HUES64 (cell line): ENCODE measurements around the gene TMEM269.
"Not testable (repeated sequence)": the region's sequence is repeated elsewhere in the genome, so short reads cannot be mapped to it uniquely, and the experiment has no call there.

Experiments
- H3K27ac ChIP-seq: 2 replicates; pipeline ENCODE4 v1.7.0; 2013; ENCODE audit warnings: low read depth, low read length, inconsistent platforms
- H3K27me3 ChIP-seq: 2 replicates; pipeline ENCODE4 v1.6.1; 2013; ENCODE audit warnings: mild to moderate bottlenecking, low read length; ENCODE audit not compliant: insufficient read depth
- H3K36me3 ChIP-seq: 2 replicates; pipeline ENCODE4 v1.6.1; 2013; ENCODE audit warnings: mild to moderate bottlenecking, low read length; ENCODE audit not compliant: insufficient read depth
- H3K4me1 ChIP-seq: 2 replicates; pipeline ENCODE4 v1.6.1; 2013; ENCODE audit warnings: mild to moderate bottlenecking, low read length, moderate library complexity; ENCODE audit not compliant: insufficient read depth
- H3K4me3 ChIP-seq: 2 replicates; pipeline ENCODE4 v1.5.1; 2013; ENCODE audit warnings: mild to moderate bottlenecking, low read length, moderate library complexity
- H3K9ac ChIP-seq: 2 replicates; pipeline ENCODE4 v1.6.1; 2013; ENCODE audit warnings: mild to moderate bottlenecking, low read depth, low read length
- H3K9me3 ChIP-seq: 2 replicates; pipeline ENCODE4 v1.6.1; 2013; ENCODE audit warnings: low read depth, low read length; ENCODE audit not compliant: insufficient read depth
- WGBS: fragments of 150-250, 120-280 bp; methylation state at CpG from one replicate; pipeline ENCODE4 v1.1.7; 2013; ENCODE audit warnings: missing lambda C conversion rate; 5-methylcytosine and 5-hydroxymethylcytosine counted together

The TMEM269 gene

DNA sequence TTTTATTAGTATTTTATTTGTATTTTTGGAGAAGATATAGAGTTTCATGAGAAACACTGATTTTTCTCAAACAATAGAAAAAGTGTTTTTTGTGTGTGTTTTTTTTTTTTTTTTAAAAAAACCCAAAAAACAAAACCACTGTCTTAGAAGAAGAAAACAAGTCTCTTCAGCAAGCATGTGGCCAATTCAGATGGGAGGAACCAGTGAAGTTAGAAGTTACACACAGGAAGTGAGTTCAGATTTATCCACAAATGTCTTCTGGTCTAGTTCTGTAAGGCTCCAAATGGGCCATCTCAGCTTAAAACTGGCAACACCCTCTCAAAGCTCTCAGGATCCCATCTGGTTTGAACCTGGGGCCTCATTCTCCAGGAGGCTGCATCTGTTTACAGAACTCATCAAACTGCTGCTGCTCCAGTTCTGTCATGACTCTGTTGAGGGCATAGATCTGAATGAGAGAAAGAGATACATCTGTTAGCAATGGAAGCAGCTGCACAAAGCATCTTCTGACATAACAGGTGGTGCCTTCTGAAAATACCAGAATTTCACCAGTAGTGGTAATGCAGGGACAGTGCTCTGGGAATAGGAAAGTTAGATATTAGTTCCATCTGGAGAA lies 22.4 kb downstream of the TMEM269 start:
- H3K9me3 ChIP-seq: peaks cover 5% of the 10 kb centered on the region; the same call in 1 of the 2 replicates
- H3K9ac ChIP-seq: no peak overlapping the region
- H3K27ac ChIP-seq: no peak overlapping the region
- no peak overlapping the region for H3K4me3 ChIP-seq
- H3K36me3 ChIP-seq: peaks cover 17% of the 10 kb centered on the region
- H3K27me3 ChIP-seq: no peaks in the 10 kb centered on the region
- no peaks in the 10 kb centered on the region for H3K4me1 ChIP-seq

DNA sequence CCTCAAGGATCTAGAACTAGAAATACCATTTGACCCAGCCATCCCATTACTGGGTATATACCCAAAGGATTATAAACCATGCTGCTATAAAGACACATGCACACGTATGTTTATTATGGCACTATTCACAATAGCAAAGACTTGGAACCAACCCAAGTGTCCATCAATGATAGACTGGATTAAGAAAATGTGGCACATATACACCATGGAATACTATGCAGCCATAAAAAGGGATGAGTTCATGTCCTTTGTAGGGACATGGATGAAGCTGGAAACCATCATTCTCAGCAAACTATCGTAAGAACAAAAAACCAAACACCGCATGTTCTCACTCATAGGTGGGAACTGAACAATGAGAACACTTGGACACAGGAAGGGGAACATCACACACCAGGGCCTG lies 30.0 kb downstream of the TMEM269 start:
- not testable (repeated sequence) for H3K4me3 ChIP-seq, H3K36me3 ChIP-seq, H3K9me3 ChIP-seq, H3K9ac ChIP-seq, H3K27ac ChIP-seq, H3K27me3 ChIP-seq
- no CpG with 5 or more reads among the region's 3 CpGs for WGBS
- peaks cover 13% of the 10 kb centered on the region for H3K4me1 ChIP-seq

DNA sequence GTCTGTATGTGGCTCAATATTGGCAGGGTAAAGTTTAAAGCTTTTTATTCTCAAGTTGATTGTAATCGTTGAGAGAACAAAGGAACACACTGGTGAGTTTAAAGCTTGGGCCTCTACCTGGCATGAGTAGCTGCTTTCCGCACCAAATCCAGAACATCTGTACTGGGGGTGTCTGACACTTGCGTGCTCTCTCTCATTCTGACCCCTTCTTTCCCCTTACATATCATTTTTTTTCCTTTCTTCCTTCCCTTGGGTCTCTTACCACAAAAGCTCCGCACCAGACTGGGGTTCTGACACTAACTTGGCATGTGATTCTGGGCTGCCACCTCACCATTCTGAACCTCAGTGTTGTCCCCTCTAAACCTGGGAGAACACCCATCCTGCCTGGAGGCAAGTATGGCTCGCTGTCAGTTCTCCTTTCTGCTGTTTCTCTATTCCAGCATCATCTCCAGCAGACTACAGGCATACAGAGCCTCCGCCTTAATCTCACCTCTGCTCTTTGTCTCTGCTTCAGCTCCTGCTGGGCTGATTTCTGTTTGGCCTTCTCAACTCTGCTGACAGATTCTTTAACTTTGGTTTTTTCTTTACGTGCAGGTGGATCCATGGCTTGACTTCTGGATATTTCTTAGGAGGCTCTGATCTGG lies 31.3 kb downstream of the TMEM269 start:
- Histone ChIP-seq H3K36me3 (no peaks in the 10 kb centered on the region; the same call in 1 of the 2 replicates), H3K4me3 (peak overlapping the region; percentile 94), H3K27me3 (no peaks in the 10 kb centered on the region), H3K9ac (peak overlapping the region; percentile 86; the same call in 1 of the 2 replicates), H3K4me1 (peaks cover 17% of the 10 kb centered on the region), H3K27ac (no peak overlapping the region; the same call in 1 of the 2 replicates), H3K9me3 (no peaks in the 10 kb centered on the region)
- WGBS: 57% methylated on average over 7 of the region's 7 CpGs

DNA sequence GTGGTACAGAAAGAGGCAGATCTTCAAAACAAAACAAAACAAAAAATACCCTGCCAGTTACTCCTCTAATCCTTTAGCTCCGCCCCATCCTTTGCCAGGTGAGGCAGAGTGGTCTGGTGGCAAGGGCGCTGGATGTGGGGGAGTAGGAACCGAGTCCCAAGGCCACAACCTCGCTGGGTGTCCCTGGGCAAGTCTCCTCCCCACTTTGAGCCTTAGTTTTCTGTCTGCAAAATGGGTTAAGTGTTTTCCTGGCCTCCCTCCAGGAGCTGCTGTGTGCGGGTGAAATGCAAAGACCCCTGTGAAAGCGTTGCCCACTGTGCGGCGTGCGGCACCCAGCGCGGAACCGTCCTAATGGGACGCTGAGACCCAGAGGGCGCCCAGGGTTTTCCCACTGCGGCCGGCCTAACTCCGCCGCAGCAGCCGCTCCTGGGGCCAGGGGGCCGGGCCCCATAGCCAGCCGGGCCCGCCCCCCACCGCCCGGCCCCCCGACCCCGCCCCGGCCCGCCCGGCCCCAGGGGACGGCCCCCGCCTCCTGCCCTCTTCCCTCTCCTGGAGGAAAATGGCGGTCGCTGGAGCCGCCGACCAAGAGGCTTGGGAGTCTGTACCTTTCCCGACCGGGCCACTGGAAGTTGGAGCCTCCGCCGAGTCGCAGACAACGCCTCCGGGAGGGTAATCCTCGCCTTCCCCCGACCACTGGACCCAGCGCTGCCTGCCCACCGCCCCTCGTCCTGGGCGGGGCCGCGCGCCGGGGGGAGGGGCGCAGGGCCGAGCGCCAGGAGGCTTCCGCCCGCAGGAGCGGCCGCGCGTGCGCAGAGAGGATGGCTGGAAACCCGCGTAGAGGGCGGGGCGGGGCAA lies 32.0 kb downstream of the TMEM269 start, which contains the start of the genes ERMAP and SVBP:
TSS of gene ERMAP (plus strand) at position 538 of the 855 bp plus-strand sequence. CDS start 13,327 bp downstream, outside the sequence.
TSS of gene SVBP (minus strand) at position 813 of the 855 bp plus-strand sequence. CDS start 853 bp downstream, outside the sequence.
- WGBS: under 1% methylated on average over 64 of the region's 66 CpGs
- peaks cover 19% of the 10 kb centered on the region for H3K4me1 ChIP-seq
- H3K36me3 ChIP-seq: no peaks in the 10 kb centered on the region; the same call in 1 of the 2 replicates
- no peaks in the 10 kb centered on the region for H3K9me3 ChIP-seq
- no peaks in the 10 kb centered on the region for H3K27me3 ChIP-seq
- peak within 1 kb of the TSS; percentile 99 for H3K9ac ChIP-seq
- H3K27ac ChIP-seq: peak within 1 kb of the TSS; percentile 100
- H3K4me3 ChIP-seq: peak within 1 kb of the TSS; percentile 94

DNA sequence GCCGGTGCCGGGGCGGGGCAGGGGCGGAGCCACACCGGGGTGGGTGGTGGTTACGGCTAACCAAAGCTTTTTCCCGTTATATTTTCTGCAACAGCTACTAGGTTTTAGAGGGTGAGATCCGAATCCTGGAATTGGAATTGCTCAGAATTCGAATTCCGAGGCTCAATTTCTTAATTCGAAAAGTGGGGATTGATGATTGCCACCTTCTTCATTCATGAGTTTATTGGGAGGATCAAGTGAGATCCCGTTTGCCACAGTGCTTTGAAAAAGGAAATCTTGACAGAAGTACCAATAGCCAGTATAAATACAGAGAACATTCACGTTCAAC lies 32.6 kb downstream of the TMEM269 start:
- H3K9me3 ChIP-seq: no peaks in the 10 kb centered on the region
- peaks cover 19% of the 10 kb centered on the region for H3K4me1 ChIP-seq
- no peaks in the 10 kb centered on the region for H3K27me3 ChIP-seq
- peak overlapping the region; percentile 94 for H3K4me3 ChIP-seq
- H3K27ac ChIP-seq: peak overlapping the region; percentile 100; the same call in 1 of the 2 replicates
- no peaks in the 10 kb centered on the region; the same call in 1 of the 2 replicates for H3K36me3 ChIP-seq
- WGBS: 6% methylated on average over 12 of the region's 13 CpGs
- H3K9ac ChIP-seq: no peak overlapping the region

DNA sequence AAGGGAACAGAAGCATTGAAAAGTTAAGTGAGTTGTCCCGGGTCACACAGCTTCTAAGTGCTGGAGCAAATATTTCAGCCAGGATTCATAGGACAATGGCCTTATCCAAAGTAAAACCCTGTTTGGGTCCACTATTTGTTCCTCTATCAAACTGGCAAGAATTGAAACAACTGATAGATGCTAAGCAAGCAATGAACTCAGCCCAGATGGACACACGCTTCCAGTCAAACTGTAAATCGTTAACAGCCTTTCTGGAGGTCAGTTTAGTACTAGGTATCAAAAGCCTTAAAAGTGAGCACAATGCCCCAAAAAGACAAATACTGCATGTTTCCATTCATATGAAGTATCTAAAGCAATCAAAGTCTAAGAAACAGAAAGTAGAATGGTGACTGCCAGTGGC lies 33.2 kb downstream of the TMEM269 start:
- Histone ChIP-seq H3K4me1 (peaks cover 19% of the 10 kb centered on the region), H3K27me3 (no peaks in the 10 kb centered on the region), H3K27ac (no peak overlapping the region), H3K36me3 (no peaks in the 10 kb centered on the region; the same call in 1 of the 2 replicates), H3K4me3 (no peak overlapping the region; the same call in 1 of the 2 replicates), H3K9me3 (no peaks in the 10 kb centered on the region), H3K9ac (no peak overlapping the region)
- WGBS: 90% methylated on average over 3 of the region's 3 CpGs

DNA sequence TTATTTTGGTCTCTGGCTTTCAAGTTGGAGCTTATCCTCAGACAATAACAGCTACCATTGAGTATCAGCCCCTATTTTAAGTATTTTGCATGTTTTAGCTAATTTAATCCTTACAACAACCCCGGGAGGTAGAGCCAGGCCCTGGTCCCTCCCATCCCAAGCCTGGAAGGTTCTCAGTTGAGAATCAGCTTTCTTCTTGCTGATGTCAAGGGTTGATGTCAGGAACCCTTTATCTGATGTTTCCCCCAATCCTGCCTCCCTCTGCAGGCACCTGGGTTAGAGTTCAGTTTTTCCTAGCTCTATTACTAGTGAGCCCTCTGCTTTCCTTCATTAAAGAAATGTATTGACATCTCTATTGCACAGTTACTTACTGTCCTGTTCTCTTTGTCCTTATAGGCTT lies 36.0 kb downstream of the TMEM269 start:
- Histone ChIP-seq H3K4me1 (peaks cover 15% of the 10 kb centered on the region), H3K27me3 (no peaks in the 10 kb centered on the region), H3K27ac (no peak overlapping the region), H3K36me3 (no peaks in the 10 kb centered on the region), H3K9me3 (no peaks in the 10 kb centered on the region), H3K4me3 (no peak overlapping the region), H3K9ac (no peak overlapping the region)
- 55% methylated on average over 1 of the region's 1 CpG for WGBS

DNA sequence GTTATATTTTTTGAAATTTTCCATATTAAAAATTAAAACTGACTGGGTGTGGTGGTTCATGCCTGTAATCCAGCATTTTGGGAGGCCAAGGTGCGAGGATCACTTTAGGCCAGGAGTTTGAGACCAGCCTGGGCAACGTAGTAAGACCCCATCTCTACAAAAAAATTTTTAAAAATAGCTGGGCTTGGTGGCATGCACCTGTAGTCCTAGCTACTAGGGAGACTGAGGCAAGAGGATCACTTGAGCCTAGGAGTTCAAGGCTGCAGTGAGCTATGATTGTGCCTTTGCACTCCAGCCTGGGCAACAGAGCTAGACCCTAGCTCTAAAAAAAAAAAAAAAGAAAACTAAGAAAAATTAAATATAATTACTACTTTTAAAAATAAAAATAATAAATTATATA lies 36.9 kb downstream of the TMEM269 start:
- Histone ChIP-seq H3K9ac (no peak overlapping the region), H3K27ac (no peak overlapping the region), H3K4me1 (peaks cover 10% of the 10 kb centered on the region), H3K36me3 (no peaks in the 10 kb centered on the region), H3K27me3 (no peaks in the 10 kb centered on the region), H3K9me3 (no peaks in the 10 kb centered on the region), H3K4me3 (no peak overlapping the region)
- WGBS: 93% methylated on average over 2 of the region's 2 CpGs

DNA sequence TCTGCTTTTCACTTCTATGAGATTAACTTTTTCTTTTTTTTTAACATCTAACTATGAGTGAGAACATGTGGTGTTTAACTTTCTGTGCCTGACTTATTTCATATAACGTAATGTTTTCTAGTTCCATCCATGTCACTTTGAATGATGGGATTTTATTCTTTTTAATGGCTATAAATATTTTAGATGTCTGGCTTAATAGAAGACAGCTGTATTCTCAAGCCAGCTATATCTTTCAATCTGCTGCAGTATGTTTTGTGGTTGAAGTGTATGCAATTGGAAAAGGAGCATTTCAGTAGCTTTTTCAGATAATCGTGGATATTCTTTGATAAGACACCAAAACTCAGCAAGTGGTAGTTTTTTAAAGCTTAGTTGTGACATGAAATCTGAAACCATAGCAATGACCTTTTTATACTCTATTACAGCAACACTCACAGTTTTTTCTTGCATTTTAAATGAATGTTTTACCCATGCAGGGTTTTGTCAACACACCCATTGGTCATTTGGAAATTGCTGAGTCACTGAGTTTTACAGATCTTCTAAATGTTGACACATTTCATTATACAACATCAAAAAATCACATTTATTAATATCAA lies 38.1 kb downstream of the TMEM269 start:
- H3K9me3 ChIP-seq: no peaks in the 10 kb centered on the region
- H3K27ac ChIP-seq: 0 out of 2 replicates have a peak overlapping the region, but pooled peaks have one; percentile 13
- H3K27me3 ChIP-seq: no peaks in the 10 kb centered on the region
- H3K4me3 ChIP-seq: no peak overlapping the region
- H3K4me1 ChIP-seq: peaks cover 6% of the 10 kb centered on the region
- H3K36me3 ChIP-seq: no peaks in the 10 kb centered on the region
- WGBS: 97% methylated on average over 2 of the region's 2 CpGs
- no peak overlapping the region for H3K9ac ChIP-seq

DNA sequence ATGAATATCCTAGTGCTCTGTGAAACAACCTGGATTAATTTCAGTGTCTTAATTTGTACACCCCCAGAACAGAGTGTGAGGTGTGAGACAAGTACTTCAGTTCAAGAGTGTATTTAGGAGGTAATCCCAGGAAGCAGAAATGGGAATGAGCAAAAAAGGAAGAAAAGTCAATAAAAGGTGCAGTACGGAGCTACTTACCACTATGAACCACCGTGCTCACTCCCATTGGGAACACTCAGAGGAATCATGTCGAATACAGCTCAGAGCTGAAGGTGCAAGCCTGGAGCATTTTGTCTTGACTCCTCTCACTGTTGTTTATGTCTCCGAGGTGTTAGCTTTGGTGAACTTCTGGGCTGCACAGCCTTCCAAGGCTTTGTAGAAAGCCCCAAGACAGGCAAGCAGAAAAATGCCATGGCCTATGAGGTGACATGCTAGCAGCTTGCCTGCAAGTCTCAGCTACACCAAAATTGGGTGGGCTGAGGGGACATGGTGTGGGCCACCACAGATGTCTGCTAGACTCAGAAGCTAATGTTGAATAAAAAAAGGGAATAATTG lies 39.8 kb downstream of the TMEM269 start:
- Histone ChIP-seq H3K36me3 (no peaks in the 10 kb centered on the region), H3K4me3 (no peak overlapping the region), H3K4me1 (peaks cover 6% of the 10 kb centered on the region), H3K27me3 (no peaks in the 10 kb centered on the region), H3K9ac (no peak overlapping the region), H3K9me3 (no peaks in the 10 kb centered on the region), H3K27ac (no peak overlapping the region)
- WGBS: 93% methylated on average over 4 of the region's 4 CpGs
